Subcutaneous abdominal adipose tissue (tissue), 5 donors: ENCODE measurements around the gene KRT76.

Source experiments
- H3K27ac ChIP-seq: one replicate; pipeline ENCODE4 v1.7.0; 2013; ENCODE audit warnings: low read depth, mild to moderate bottlenecking, inconsistent platforms, low read length, moderate library complexity
- H3K27me3 ChIP-seq, 5 donors: one replicate each; pipeline ENCODE4 v1.7.0; 2013; ENCODE audit warnings: low read length in 5 of 5, inconsistent platforms in 1 of 5; ENCODE audit not compliant: control insufficient read depth in 5 of 5, insufficient read depth in 4 of 5
- H3K36me3 ChIP-seq, 5 donors: one replicate each; pipeline ENCODE4 v1.7.0; 2013; ENCODE audit warnings: low read length in 5 of 5; ENCODE audit not compliant: control insufficient read depth in 5 of 5, insufficient read depth in 5 of 5
- H3K4me1 ChIP-seq, 5 donors: one replicate each; pipeline ENCODE4 v1.7.0; 2013; ENCODE audit warnings: low read length in 5 of 5, mild to moderate bottlenecking in 3 of 5, moderate library complexity in 1 of 5; ENCODE audit not compliant: control insufficient read depth in 5 of 5, insufficient read depth in 5 of 5
- H3K4me3 ChIP-seq, 5 donors: one replicate each; pipeline ENCODE4 v1.7.0; 2013; ENCODE audit warnings: low read length in 5 of 5, low read depth in 1 of 5
- H3K9ac ChIP-seq, 5 donors: one replicate each; pipeline ENCODE4 v1.7.0; 2013; ENCODE audit warnings: low read length in 5 of 5, mild to moderate bottlenecking in 4 of 5, moderate library complexity in 3 of 5
- H3K9me3 ChIP-seq, 5 donors: one replicate each; pipeline ENCODE4 v1.7.0; 2013; ENCODE audit warnings: low read length in 5 of 5; ENCODE audit not compliant: control insufficient read depth in 5 of 5
- donor health status: healthy.
- donor health status: healthy.
- donor health status: healthy.
- donor health status: healthy.
- donor health status: healthy.

KRT76 gene

DNA sequence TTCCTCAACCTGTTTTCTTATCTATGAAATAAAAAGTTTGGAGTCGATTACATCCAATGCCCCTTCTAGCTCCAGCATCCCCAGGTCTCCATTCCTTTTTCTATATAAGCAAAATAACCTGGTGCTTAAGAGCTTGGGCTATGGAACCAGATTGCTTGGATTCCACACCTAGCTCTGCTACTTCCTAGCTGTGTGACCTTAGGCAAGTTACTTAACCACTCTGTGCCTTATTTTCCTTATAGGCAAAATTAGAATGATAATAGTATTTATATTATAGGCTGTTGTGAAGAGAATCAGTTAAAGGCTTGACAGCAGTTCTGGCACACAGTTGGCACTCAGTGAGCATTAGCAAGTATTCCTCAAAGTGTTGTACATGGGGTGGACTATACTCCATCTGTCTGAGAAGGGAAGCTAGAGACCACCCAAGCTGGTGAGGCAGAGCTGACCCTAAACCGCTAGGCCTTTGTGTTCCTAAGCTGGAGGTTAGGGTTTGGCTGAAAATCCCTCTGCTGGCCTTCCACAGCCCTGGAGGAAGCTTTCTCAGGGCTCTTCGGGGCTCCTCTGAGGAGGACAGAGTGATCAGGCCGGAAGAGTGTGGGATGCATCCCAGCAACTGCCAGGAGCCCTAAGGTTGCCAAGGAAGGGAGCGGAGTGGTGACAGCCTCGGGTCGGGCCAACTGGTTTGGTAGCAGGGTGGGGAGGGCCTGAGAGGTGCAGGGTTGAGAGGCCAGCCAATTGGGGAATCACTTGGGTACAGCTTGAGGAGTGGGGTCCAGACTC is 42.8 kb upstream of the KRT76 start:
- peaks cover 4 to 22% (median 6%) of the 10 kb centered on the region in 5 donors for H3K27me3 ChIP-seq

GRCh38 chr12:52818887-52819420 is 41.8 kb upstream of the KRT76 start:
- Histone ChIP-seq H3K9ac (no peak overlapping the region), H3K27me3 (peaks cover 4 to 22% (median 6%) of the 10 kb centered on the region in 5 donors), H3K36me3 (no peaks in the 10 kb centered on the region), H3K4me3 (no peak overlapping the region), H3K9me3 (no peaks in the 10 kb centered on the region), H3K4me1 (peaks cover 0 to 4% (median 0%) of the 10 kb centered on the region in 5 donors), H3K27ac (no peak overlapping the region)

More for the DNA sequence above, 42.8 kb upstream of the KRT76 start:
- H3K4me1 ChIP-seq, result peaks cover 0 to 4% (median 0%) of the 10 kb centered on the region in 5 donors
- H3K9ac ChIP-seq, result no peak overlapping the region
- no peak overlapping the region for H3K4me3 ChIP-seq
- no peak overlapping the region for H3K27ac ChIP-seq
- no peaks in the 10 kb centered on the region for H3K36me3 ChIP-seq
- H3K9me3 ChIP-seq, result no peaks in the 10 kb centered on the region

DNA sequence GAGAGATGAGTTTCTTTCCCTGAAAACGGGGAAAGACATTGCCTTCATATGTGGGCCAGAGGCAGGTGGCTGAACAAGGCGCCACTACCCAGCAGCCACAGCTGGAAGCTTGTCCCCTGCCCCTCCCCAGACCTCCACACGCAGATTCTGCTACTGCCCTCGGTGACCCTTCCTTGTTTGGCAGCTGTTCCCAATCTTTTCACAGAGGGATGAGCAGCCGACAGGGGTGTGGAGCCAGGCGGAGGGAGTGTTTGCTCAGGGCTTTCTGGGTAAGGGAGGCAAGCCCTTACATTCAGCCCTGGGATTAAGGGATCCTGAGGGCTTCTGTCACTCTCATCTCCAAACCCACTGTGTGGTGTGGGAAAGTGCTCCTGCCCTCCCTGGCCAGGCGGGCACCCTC is 41.2 kb upstream of the KRT76 start:
- Histone ChIP-seq H3K27me3 (peaks cover 4 to 22% (median 6%) of the 10 kb centered on the region in 5 donors), H3K4me1 (peaks cover 0 to 4% (median 0%) of the 10 kb centered on the region in 5 donors), H3K27ac (no peak overlapping the region), H3K4me3 (no peak overlapping the region), H3K9ac (no peak overlapping the region), H3K9me3 (no peaks in the 10 kb centered on the region), H3K36me3 (no peaks in the 10 kb centered on the region)

GRCh38 chr12:52817699-52818238 is 40.6 kb upstream of the KRT76 start:
- Histone ChIP-seq H3K27ac (no peak overlapping the region), H3K27me3 (peaks cover 4 to 22% (median 6%) of the 10 kb centered on the region in 5 donors), H3K36me3 (no peaks in the 10 kb centered on the region), H3K4me3 (no peak overlapping the region), H3K9ac (no peak overlapping the region), H3K9me3 (no peaks in the 10 kb centered on the region), H3K4me1 (peaks cover 0 to 4% (median 0%) of the 10 kb centered on the region in 5 donors)

DNA sequence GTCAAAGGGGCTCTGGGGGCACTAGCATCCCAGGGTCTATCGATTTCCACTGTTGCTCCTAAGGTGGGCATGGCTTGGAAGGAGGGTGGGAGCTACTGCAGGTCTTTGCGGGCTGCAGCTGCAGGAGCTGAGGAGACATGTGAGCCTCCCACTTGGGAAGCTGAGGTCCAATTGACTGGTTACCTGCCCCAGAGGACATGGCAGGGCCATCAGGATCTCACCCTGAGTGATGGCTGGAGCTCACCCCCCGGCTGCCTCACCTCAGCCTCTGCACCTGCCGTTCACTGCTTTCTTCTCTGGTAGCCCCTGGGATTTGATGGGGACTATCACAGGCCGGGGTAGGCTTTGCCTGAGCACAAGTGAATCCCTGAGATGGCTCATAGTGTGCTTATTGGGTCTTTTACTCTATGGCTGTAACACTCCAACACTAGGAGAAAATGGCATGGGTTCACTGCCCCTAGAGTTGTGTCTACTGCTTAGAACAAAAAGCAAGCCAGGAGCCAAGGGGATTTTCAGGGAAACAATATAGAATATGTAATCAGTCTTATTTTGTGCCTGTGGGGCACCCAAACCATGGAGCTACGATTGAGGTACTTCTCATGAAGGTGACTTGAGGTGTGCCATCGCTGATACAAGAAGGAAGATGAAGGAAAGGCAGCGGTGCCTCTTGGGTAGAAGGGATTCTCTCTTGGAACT is 40.0 kb upstream of the KRT76 start:
- no peak overlapping the region for H3K9ac ChIP-seq
- H3K4me1 ChIP-seq, result peaks cover 0 to 2% (median 0%) of the 10 kb centered on the region in 5 donors
- H3K4me3 ChIP-seq, result no peak overlapping the region
- H3K27me3 ChIP-seq, result peaks cover 4 to 22% (median 6%) of the 10 kb centered on the region in 5 donors
- H3K27ac ChIP-seq, result no peak overlapping the region
- H3K9me3 ChIP-seq, result no peaks in the 10 kb centered on the region
- H3K36me3 ChIP-seq, result no peaks in the 10 kb centered on the region

GRCh38 chr12:52815676-52816588 is 38.8 kb upstream of the KRT76 start:
- no peaks in the 10 kb centered on the region for H3K36me3 ChIP-seq
- H3K4me1 ChIP-seq, result no peaks in the 10 kb centered on the region
- H3K27me3 ChIP-seq, result peaks cover 4 to 22% (median 6%) of the 10 kb centered on the region in 5 donors

DNA sequence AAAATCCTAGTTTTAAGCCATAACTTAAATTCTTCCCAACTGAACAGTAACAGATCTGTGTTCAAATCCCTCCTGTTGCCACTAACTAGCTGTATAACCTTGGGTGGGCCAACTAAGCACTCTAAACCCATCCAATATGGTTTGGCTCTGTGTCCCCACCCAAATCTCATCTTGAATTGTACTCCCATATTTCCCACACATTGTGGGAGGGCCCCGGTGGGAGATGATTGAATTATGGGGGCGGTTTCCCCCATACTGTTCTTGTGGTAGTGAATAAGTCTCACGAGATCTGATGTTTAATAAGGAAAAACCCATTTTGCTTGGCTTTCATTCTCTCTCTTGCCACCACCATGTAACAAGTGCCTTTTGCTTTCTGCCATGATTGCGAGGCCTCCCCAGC is 38.0 kb upstream of the KRT76 start:
- H3K4me1 ChIP-seq, result no peaks in the 10 kb centered on the region
- no peak overlapping the region for H3K9ac ChIP-seq
- H3K9me3 ChIP-seq, result no peaks in the 10 kb centered on the region
- H3K4me3 ChIP-seq, result no peak overlapping the region
- no peaks in the 10 kb centered on the region for H3K36me3 ChIP-seq
- H3K27me3 ChIP-seq, result peaks cover 2 to 22% (median 4%) of the 10 kb centered on the region in 5 donors
- no peak overlapping the region for H3K27ac ChIP-seq

More at GRCh38 chr12:52815676-52816588, 38.8 kb upstream of the KRT76 start:
- no peak overlapping the region for H3K27ac ChIP-seq
- no peak overlapping the region for H3K9ac ChIP-seq
- no peaks in the 10 kb centered on the region for H3K9me3 ChIP-seq
- H3K4me3 ChIP-seq, result no peak overlapping the region

- Histone ChIP-seq H3K36me3 (no peaks in the 10 kb centered on the region), H3K9me3 (no peaks in the 10 kb centered on the region), H3K4me3 (no peak overlapping the region), H3K27me3 (peaks cover 0 to 22% (median 4%) of the 10 kb centered on the region in 5 donors), H3K4me1 (no peaks in the 10 kb centered on the region), H3K27ac (no peak overlapping the region), H3K9ac (no peak overlapping the region)
Observed at GRCh38 chr12:52814710-52815155, 37.6 kb upstream of the KRT76 start.

DNA sequence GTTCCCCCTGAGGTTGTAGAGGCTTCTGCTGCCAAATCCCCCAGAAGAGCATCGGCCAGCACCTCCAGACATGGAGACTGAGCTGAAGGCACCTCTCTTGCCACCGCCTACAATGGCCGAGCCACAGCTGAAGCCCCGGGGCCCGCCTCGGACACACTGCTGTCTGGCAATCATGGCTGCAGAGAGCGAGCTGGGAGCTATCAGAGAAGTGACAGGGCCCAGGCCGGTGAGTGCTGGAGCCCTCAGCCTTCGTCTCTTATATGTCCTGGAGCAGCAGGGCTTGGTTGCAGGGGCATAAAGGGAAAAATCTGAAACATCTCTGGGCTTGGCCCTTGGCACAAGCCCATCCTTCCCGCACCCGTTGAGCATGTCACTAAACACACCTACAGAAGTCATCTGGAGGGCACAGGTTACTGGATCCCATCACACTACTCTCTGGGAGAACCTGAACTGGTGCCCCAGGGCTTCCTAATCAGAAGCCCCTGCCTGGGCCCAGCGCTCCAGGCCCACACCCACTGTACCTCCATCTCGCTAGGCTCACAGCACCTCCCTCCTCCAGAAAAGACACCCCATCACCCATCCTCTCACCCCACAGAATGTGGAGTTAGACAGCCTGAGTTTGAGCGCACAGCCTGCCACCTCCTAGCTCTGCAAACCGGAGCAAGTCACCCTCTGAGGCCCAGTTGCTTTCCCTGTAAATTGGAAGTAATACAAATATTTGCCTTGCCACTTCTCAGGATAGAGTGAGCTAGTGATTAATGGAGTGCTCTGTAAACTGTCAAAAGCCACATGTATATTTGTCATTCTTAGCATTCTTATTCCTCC is 37.0 kb upstream of the KRT76 start, which contains the start of gene KRT4:
KRT4 (minus strand) TSS at position 232 of the 825 bp plus-strand sequence; CDS start at position 174, 58 bp downstream.
- Histone ChIP-seq H3K4me3 (no peak within 1 kb of the TSS), H3K27ac (no peak within 1 kb of the TSS), H3K27me3 (peaks cover 0 to 21% (median 4%) of the 10 kb centered on the region in 5 donors), H3K9me3 (no peaks in the 10 kb centered on the region), H3K9ac (no peak within 1 kb of the TSS), H3K4me1 (no peaks in the 10 kb centered on the region), H3K36me3 (no peaks in the 10 kb centered on the region)
